Erythroblast (primary cell): Measurements from ENCODE around the gene SPO11.

Experiments used
- GATA1 ChIP-seq: IDR thresholded peaks from 2 replicates; pipeline ENCODE4 v1.6.1; 2011; ENCODE audit warnings: low read depth, mild to moderate bottlenecking, control low read depth, low read length, moderate library complexity
- POLR2A ChIP-seq: IDR thresholded peaks from 2 replicates; pipeline ENCODE4 v1.6.1; 2011; ENCODE audit warnings: mild to moderate bottlenecking, low read length

DNA sequence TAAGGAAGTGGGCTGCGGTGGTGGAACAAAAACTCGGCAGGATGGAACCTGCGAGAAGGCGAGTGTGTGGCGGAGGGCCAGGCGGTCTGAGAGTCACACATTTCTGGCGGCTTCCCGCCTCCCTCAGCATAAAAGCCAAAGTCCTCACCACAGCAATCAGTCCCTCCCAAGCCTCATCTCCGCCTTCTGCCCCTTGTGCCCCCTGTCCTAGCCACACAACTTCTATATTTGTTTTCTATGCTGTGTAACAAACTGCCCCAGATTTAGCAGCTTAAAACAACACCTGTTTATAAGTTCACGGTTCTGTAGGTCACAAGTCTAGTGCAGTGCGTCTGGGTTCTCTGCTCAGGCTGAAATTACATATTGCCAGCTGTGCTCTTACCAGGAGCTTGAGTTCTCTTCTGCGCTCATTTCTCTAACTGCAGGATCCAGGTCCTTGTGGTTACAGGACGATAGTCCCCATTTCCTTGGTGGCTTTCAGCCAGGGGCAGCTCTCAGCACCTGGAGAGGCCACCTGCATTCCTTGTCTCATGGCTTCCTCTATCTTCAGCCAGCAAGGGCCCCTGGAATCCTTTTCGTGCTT lies 11.7 kb upstream of the SPO11 start:
- TF ChIP-seq POLR2A (no peak), GATA1 (no peak)
